HepG2 (cell line): Measurements from ENCODE around the gene CAPN15. TPM values are rescaled to one million over a fixed set of nuclear protein-coding genes. Genes with fewer than 3 reads are reported as not detected.

ENCODE experiments used
- ATAC-seq: fragments of 200-7000 bp; cut with Tn5 transposase; 3 replicates; pipeline ENCODE4 v1.9.1; 2020; ENCODE audit warnings: mild to moderate bottlenecking, moderate library complexity
- BruUV-seq: library from RNA; stranded (reverse); fragments of 400-500 nt; replicated peaks from 2 replicates; lab custom pipeline; 2021; lab: Mats Ljungman, UMichigan
- CTCF ChIA-PET: fragments of 300-600 bp; formaldehyde crosslinking; extraction: SDS; loops from one replicate; lab custom pipeline; 2021; ENCODE audit warnings: low total read pairs, inconsistent platforms, low intra/inter-chr PET ratio; lab: Yijun Ruan, JAX
- POLR2A ChIA-PET: fragments of 350-600 bp; sonication (Branson Sonifier 250); formaldehyde crosslinking; loops from one replicate; lab custom pipeline; 2020; ENCODE audit warnings: antibody characterized with exemption, inconsistent platforms; lab: Yijun Ruan, JAX
- DNase-seq: peaks from one replicate; pipeline ENCODE4 v3.0.0-alpha.2; 2015; ENCODE audit warnings: low spot score
- FAIRE-seq: peaks from 3 replicates; lab custom pipeline; 2011; peaks lifted over from hg19 to GRCh38; lab: Jason Lieb, UNC
- H2AFZ ChIP-seq: one replicate; pipeline ENCODE4 v1.6.1; 2011; ENCODE audit warnings: low read length, inconsistent platforms
- H3K27ac ChIP-seq: fragments of 300-600 bp; 3 replicates; pipeline ENCODE4 v1.8.0; 2011; ENCODE audit warnings: mixed run types, mild to moderate bottlenecking, mixed read lengths, low read length, inconsistent platforms; ENCODE audit not compliant: insufficient read depth; ENCODE audit errors: extremely low read length
- H3K27me3 ChIP-seq, 2 experiments: fragments of 200-600 bp in 1 of 2; 2 replicates in 1 of 2; 3 replicates in 1 of 2; pipeline versions ENCODE4 v1.6.0 to v1.8.0; 2011; ENCODE audit warnings: low read length in 2 of 2, mild to moderate bottlenecking in 2 of 2, moderate library complexity in 2 of 2, inconsistent platforms in 1 of 2; ENCODE audit not compliant: insufficient read depth in 2 of 2, control insufficient read depth in 1 of 2
- H3K36me3 ChIP-seq, 2 experiments: fragments of 200-600 bp in 1 of 2; replicated peaks in 1 of 2; 2 replicates in 1 of 2; 3 replicates in 1 of 2; pipeline versions ENCODE4 v1.5.1 to v1.8.0; 2011; ENCODE audit warnings: low read length in 2 of 2, inconsistent platforms in 1 of 2; ENCODE audit not compliant: insufficient read depth in 2 of 2, control insufficient read depth in 1 of 2
- H3K4me1 ChIP-seq: 2 replicates; pipeline ENCODE4 v1.5.1; 2012; ENCODE audit warnings: low read length, inconsistent platforms; ENCODE audit not compliant: insufficient read depth
- H3K4me2 ChIP-seq: 2 replicates; pipeline ENCODE4 v1.6.0; 2011; ENCODE audit warnings: low read depth, low read length, inconsistent platforms
- H3K4me3 ChIP-seq, 3 experiments: fragments of 200-600 bp in 1 of 3; sonication (generic), shearing (Covaris generic) in 1 of 3; replicated peaks in 1 of 3; 2 replicates each; pipeline ENCODE4 v1.5.1; 2011 to 2016; ENCODE audit warnings: low read length in 3 of 3, inconsistent platforms in 2 of 3, low read depth in 2 of 3, mild to moderate bottlenecking in 2 of 3, control low read depth in 1 of 3, mixed read lengths in 1 of 3; ENCODE audit not compliant: insufficient read depth in 1 of 3
- H3K79me2 ChIP-seq: one replicate; pipeline ENCODE4 v1.6.1; 2011; ENCODE audit warnings: low read length, inconsistent platforms; ENCODE audit not compliant: insufficient read depth
- H3K9ac ChIP-seq: 2 replicates; pipeline ENCODE4 v1.6.0; 2011; ENCODE audit warnings: mild to moderate bottlenecking, low read depth, low read length, inconsistent platforms; ENCODE audit not compliant: insufficient read depth
- H3K9me3 ChIP-seq: 2 replicates; pipeline ENCODE4 v1.5.1; 2012; ENCODE audit warnings: mild to moderate bottlenecking, low read length
- H4K20me1 ChIP-seq: 2 replicates; pipeline ENCODE4 v1.6.0; 2011; ENCODE audit warnings: inconsistent platforms, mild to moderate bottlenecking, low read length, moderate library complexity; ENCODE audit not compliant: insufficient read depth
- AGO2 ChIP-seq: fragments of 200-400 bp; formaldehyde crosslinking; optimal IDR thresholded peaks from 2 replicates; pipeline ENCODE3; 2017; ENCODE audit warnings: mild to moderate bottlenecking, low read depth, low read length, moderate library complexity
- HOXA3 ChIP-seq: sonication (generic); formaldehyde crosslinking; IDR thresholded peaks from 2 replicates; pipeline ENCODE4 v1.5.0; 2020; ENCODE audit warnings: missing genetic modification reagents
- IRX3 ChIP-seq: sonication (generic); formaldehyde crosslinking; IDR thresholded peaks from 2 replicates; pipeline ENCODE4 v1.8.1; 2023; ENCODE audit warnings: mild to moderate bottlenecking, low read depth, missing genetic modification reagents, borderline replicate concordance
- KAT7 ChIP-seq: IDR thresholded peaks from 2 replicates; pipeline ENCODE4 v1.6.1; 2018; ENCODE audit warnings: borderline replicate concordance, missing compliant biosample characterization
- RBFOX2 ChIP-seq: fragments of 200-400 bp; formaldehyde crosslinking; IDR thresholded peaks from 2 replicates; pipeline ENCODE4 v1.6.1; 2017; ENCODE audit warnings: low read depth, mild to moderate bottlenecking, low read length
- STAG1 ChIP-seq: sonication (generic); formaldehyde crosslinking; IDR thresholded peaks from 2 replicates; pipeline ENCODE4 v1.4.0; 2020; ENCODE audit warnings: missing genetic modification reagents
- ZNF382 ChIP-seq: sonication (generic); formaldehyde crosslinking; IDR thresholded peaks from 2 replicates; pipeline ENCODE4 v1.5.0; 2020; ENCODE audit warnings: missing genetic modification reagents, mild to moderate bottlenecking, borderline replicate concordance
- WGBS: methylation state at CpG from one replicate; pipeline ENCODE4 v1.1.6; 2017; ENCODE audit warnings: low lambda C conversion rate; 5-methylcytosine and 5-hydroxymethylcytosine counted together
- in situ Hi-C: cut with HindIII; loops from 2 replicates; pipeline ENCODE4 v1.10.0; 2017; ENCODE audit warnings: low pct_unique_long_range_greater_than_20kb; ENCODE audit not compliant: extremely low pct_ligation_motif_present
- intact Hi-C: fragments of 100-400 bp; cut with micrococcal nuclease; formaldehyde crosslinking; loops from one replicate; pipeline ENCODE4 v1.10.0; 2022; ENCODE audit not compliant: unreplicated experiment
- polyA plus RNA-seq, 8 experiments: library from polyadenylated mRNA; depleted of rRNA in 3 of 8; stranded (reverse) in 7 of 8; unstranded in 1 of 8; fragments of >200 nt; fragmentation: Illumina TruSeq in 4 of 8; extraction: Trizol in 4 of 8; gene quantifications; 2 replicates each; pipeline versions ENCODE4 v1.2.1 to v1.2.3, GENCODE V29; 2011 to 2016; ENCODE audit warnings: low read depth in 4 of 8, missing spikeins in 1 of 8, mixed read lengths in 1 of 8; ENCODE audit not compliant: insufficient read depth in 1 of 8
- total RNA-seq, 5 experiments: library from RNA; depleted of rRNA; stranded (reverse); fragments of >200 nt; fragmentation: Illumina TruSeq; extraction: Trizol; gene quantifications; 2 replicates each; pipeline ENCODE4 v1.2.3, GENCODE V29; 2016; ENCODE audit warnings: low read depth in 1 of 5
- TF ChIP-seq, protein P1 (sequence below): sonication (generic); formaldehyde crosslinking; IDR thresholded peaks from 2 replicates; pipeline ENCODE4 v1.5.0; 2020; ENCODE audit warnings: mild to moderate bottlenecking, missing genetic modification reagents, moderate library complexity
- TF ChIP-seq, protein P2 (sequence below): sonication (generic); formaldehyde crosslinking; IDR thresholded peaks from 2 replicates; pipeline ENCODE4 v1.4.0; 2020; ENCODE audit warnings: missing genetic modification reagents
- TF ChIP-seq, protein P3 (sequence below): sonication (generic); formaldehyde crosslinking; IDR thresholded peaks from 2 replicates; pipeline ENCODE4 v1.8.1; 2022; ENCODE audit warnings: mild to moderate bottlenecking, missing genetic modification reagents

CAPN15 gene
- total and polyA plus RNA-seq, 2 of the 13 experiments (the other 11 are each of a cell fraction or from before 2014, with no cell fraction given) = 14.9 to 24.5 TPM

DNA sequence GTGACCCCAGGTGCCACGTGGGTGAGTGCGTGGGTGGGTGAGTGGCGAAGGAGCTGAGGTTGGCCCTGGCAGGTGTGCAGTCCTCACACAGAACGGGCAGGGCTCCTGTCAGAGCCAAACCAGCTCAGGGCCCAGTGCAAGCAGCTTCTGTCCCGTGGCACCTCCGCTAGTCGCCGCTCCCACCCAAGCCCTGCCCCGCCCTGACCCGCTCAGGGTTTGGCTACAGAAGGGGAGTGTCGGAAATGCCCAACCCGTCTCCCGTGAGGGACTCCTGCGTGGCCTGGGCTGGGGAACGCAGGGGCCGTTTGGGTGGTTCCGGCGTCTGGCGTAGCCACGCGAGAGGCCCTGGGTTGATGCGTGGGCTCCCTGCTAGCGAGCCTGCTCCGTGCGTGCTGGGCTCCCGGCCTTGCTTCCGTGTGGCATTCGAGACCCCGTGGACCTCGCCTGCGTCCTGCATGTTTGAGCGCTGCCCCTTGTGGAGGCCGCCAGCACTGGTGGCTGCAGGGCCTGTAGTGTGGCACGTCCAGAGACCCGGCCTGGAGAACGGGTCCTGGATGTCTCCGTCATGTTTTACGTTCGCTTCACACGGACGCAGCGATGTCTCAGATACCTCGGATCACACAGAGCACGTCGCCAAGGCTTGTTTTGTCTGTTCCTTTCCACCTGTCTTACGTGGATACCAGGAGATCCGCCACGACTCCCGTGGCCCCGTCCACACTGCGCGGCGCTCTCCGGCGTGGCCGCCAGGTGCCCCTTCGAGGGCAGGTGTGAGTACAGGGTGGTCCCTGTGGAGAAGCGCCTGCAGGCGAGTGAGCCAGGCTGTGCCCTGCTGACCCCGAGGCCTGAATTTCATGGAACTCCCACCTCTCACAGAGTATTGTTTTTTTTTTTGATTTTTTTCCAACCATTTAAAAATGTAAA is 10.2 kb downstream of the CAPN15 start:
- ATAC-seq = no peak
- Histone ChIP-seq H3K4me2 (no peak overlapping the region), H3K9ac (no peak overlapping the region), H3K36me3 (peaks cover 13 to 19% of the 10 kb centered on the region in 2 experiments; a peak in 4 of 5 replicates), H4K20me1 (peaks cover 5% of the 10 kb centered on the region; the same call in 1 of the 2 replicates), H3K4me1 (peaks cover 36% of the 10 kb centered on the region), H2AFZ (no peak overlapping the region), H3K79me2 (peaks cover 61% of the 10 kb centered on the region), H3K9me3 (no peaks in the 10 kb centered on the region)
- in situ Hi-C loops = no loop called here
- ChIA-PET POLR2A (interaction anchor here (1.3 kb wide), 1 partner anchor 183 kb away, joined by 3 read pairs; the partner anchor contains the start of gene ANTKMT), CTCF (no interaction called here)
- 96% methylated on average over 45 of the region's 60 CpGs for WGBS
- no TSS peak for BruUV-seq
- DNase-seq = no peak
- intact Hi-C loops = no loop called here
- TF ChIP-seq, protein P1, sequence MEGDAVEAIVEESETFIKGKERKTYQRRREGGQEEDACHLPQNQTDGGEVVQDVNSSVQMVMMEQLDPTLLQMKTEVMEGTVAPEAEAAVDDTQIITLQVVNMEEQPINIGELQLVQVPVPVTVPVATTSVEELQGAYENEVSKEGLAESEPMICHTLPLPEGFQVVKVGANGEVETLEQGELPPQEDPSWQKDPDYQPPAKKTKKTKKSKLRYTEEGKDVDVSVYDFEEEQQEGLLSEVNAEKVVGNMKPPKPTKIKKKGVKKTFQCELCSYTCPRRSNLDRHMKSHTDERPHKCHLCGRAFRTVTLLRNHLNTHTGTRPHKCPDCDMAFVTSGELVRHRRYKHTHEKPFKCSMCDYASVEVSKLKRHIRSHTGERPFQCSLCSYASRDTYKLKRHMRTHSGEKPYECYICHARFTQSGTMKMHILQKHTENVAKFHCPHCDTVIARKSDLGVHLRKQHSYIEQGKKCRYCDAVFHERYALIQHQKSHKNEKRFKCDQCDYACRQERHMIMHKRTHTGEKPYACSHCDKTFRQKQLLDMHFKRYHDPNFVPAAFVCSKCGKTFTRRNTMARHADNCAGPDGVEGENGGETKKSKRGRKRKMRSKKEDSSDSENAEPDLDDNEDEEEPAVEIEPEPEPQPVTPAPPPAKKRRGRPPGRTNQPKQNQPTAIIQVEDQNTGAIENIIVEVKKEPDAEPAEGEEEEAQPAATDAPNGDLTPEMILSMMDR (CRISPR knock-in tag) = peak; percentile 24; the same call in 1 of the 2 replicates
- TF ChIP-seq STAG1 (CRISPR knock-in tag) (no peak), ZNF382 (CRISPR knock-in tag) (no peak), RBFOX2 (peak; percentile 47), KAT7 (no peak), AGO2 (peak; percentile 51), IRX3 (CRISPR knock-in tag) (no peak), HOXA3 (CRISPR knock-in tag) (peak; percentile 9; the same call in 1 of the 2 replicates)
- TF ChIP-seq, protein P2, sequence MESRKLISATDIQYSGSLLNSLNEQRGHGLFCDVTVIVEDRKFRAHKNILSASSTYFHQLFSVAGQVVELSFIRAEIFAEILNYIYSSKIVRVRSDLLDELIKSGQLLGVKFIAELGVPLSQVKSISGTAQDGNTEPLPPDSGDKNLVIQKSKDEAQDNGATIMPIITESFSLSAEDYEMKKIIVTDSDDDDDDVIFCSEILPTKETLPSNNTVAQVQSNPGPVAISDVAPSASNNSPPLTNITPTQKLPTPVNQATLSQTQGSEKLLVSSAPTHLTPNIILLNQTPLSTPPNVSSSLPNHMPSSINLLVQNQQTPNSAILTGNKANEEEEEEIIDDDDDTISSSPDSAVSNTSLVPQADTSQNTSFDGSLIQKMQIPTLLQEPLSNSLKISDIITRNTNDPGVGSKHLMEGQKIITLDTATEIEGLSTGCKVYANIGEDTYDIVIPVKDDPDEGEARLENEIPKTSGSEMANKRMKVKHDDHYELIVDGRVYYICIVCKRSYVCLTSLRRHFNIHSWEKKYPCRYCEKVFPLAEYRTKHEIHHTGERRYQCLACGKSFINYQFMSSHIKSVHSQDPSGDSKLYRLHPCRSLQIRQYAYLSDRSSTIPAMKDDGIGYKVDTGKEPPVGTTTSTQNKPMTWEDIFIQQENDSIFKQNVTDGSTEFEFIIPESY (CRISPR knock-in tag) = peak; percentile 61; the same call in 1 of the 2 replicates
- TF ChIP-seq, protein P3, sequence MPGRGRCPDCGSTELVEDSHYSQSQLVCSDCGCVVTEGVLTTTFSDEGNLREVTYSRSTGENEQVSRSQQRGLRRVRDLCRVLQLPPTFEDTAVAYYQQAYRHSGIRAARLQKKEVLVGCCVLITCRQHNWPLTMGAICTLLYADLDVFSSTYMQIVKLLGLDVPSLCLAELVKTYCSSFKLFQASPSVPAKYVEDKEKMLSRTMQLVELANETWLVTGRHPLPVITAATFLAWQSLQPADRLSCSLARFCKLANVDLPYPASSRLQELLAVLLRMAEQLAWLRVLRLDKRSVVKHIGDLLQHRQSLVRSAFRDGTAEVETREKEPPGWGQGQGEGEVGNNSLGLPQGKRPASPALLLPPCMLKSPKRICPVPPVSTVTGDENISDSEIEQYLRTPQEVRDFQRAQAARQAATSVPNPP (CRISPR knock-in tag) = no peak
- TF ChIP-seq, all 625 proteins: peak for 5
- Histone ChIP-seq H3K27ac (no peak overlapping the region), H3K4me3 (no peak overlapping the region), H3K27me3 (no peaks in the 10 kb centered on the region)
- FAIRE-seq = no peak
